ENCODE data around the gene TMEM171. TPM values are rescaled to one million over a fixed set of nuclear protein-coding genes. Genes with fewer than 3 reads are reported as not detected.

The TMEM171 gene
- total RNA-seq, 2 donors from 2014 or later: not detected

DNA sequence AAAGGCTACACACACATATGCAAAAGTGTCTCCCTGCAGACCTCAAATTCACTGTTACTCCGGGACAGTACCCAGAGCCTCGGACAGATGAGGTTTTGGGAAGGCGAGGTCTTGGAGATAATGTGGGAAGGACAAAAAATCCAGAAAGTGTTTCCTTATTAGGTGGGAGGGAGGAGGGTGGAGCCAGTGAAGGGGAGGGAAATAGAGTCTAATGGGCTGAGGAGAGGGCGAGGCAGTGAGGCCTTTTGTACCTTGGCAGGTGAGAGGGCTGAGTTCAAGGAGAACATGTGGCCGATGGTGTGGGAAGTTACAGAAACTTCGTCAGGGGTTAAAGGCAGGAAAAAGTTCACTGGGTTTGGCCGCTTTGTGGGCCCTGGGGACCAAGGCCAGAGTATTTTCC is 30.5 kb downstream of the TMEM171 start:
- Histone ChIP-seq H3K4me3 (no peak overlapping the region), H3K36me3 (no peaks in the 10 kb centered on the region), H3K27me3 (replicated peaks; ENCODE audit: insufficient read depth) (no peaks in the 10 kb centered on the region), H3K4me1 (replicated peaks) (no peaks in the 10 kb centered on the region), H3K9me3 (no peaks in the 10 kb centered on the region), H3K27ac (no peak overlapping the region)
- no peak for DNase-seq (ENCODE audit: low spot score)
- TF ChIP-seq POLR2AphosphoS5 (IDR thresholded peaks at IDR 0.05) (no peak), POLR2A (IDR thresholded peaks at IDR 0.05) (no peak)
- intact Hi-C loops (cut with DNase I): no loop called here
- WGBS: 79% methylated on average over 7 of the region's 7 CpGs

DNA sequence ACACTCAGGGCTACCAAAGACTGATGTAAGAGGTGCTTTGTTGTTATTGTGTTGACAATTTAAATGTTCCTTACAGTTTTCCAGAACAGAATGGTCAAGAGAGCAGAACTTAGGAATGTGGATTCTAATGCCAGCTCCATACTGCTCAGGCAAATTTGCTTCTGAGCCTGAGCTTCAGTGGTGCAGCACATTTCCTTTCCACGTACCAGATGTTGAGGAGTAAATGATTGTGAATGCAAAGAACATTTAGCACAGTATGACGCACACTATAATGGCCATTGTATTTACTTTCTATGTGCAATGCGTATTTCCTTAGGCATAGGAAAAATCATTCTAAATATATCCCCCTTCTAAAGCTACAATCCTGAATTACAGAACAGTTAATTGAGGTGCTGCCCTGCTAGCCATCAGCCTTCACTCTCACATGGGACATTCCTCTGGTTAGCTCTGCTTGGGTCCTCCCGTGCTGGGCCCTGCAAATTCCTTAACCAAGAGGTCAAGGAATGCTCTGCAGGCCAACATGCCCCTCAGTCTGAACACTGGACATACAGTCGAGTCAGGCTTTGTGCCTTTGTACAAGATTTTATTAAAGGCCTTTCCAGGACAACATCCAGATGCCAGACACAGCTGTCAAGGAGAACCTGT is 31.5 kb downstream of the TMEM171 start:
- Histone ChIP-seq H3K9me3 (no peaks in the 10 kb centered on the region), H3K36me3 (no peaks in the 10 kb centered on the region), H3K4me1 (replicated peaks) (no peaks in the 10 kb centered on the region), H3K27ac (no peak overlapping the region), H3K27me3 (replicated peaks; ENCODE audit: insufficient read depth) (no peaks in the 10 kb centered on the region), H3K4me3 (no peak overlapping the region)
- intact Hi-C loops (cut with DNase I): no loop called here
- 73% methylated on average over 5 of the region's 5 CpGs for WGBS
- TF ChIP-seq POLR2A (IDR thresholded peaks at IDR 0.05): no peak
- TF ChIP-seq, protein P1, sequence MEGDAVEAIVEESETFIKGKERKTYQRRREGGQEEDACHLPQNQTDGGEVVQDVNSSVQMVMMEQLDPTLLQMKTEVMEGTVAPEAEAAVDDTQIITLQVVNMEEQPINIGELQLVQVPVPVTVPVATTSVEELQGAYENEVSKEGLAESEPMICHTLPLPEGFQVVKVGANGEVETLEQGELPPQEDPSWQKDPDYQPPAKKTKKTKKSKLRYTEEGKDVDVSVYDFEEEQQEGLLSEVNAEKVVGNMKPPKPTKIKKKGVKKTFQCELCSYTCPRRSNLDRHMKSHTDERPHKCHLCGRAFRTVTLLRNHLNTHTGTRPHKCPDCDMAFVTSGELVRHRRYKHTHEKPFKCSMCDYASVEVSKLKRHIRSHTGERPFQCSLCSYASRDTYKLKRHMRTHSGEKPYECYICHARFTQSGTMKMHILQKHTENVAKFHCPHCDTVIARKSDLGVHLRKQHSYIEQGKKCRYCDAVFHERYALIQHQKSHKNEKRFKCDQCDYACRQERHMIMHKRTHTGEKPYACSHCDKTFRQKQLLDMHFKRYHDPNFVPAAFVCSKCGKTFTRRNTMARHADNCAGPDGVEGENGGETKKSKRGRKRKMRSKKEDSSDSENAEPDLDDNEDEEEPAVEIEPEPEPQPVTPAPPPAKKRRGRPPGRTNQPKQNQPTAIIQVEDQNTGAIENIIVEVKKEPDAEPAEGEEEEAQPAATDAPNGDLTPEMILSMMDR (IDR thresholded peaks at IDR 0.05): no peak
- no peak for TF ChIP-seq POLR2AphosphoS5 (IDR thresholded peaks at IDR 0.05)
- no peak for DNase-seq (ENCODE audit: low spot score)

DNA sequence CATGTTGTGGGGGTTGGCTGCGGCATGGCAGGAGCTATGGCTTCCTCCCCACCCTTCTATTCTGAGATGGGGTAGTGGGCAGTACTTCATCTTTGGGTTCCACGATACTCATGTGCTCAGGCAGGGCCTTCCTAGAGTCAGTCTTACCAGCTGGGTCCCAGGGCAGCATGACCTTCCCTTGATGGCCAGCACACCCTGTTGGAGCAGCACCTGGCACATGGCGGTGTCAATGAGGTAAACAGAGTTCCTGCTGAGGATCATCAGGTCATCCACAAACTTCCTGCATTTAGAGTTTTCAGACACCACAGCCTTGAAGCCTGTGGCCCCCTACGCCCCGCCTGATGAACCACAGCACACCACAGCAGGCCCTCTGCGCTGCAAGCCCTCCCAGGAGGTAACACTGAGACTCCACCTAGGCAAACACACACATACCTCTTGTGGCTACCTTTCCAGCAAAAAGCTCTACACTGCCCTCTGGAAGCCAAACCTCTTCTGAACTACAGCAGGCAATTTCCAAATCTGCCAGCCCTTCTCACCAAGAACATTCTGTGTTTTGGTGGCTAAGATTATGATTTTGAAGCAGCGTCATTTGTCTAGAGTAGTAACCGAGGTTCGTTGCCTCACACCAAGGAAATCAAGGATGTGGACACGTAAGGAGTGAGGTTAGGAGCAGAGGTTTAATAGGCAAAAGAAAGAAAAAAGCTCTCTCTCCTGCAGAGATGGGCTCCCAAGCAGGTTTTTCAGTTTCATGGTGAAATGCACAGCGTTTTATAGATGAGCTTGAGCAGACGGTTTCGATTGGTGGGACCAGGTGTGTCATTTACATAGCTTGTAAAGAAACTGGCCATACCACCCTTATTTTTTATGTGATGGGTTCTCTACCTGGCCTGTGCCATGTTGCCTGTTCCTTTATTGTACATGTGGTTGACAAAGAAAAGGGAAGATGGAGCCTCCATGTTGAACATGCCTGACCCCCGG is 32.3 kb downstream of the TMEM171 start:
- H3K9me3 ChIP-seq: no peaks in the 10 kb centered on the region
- H3K27me3 ChIP-seq (replicated peaks; ENCODE audit: insufficient read depth): no peaks in the 10 kb centered on the region
- intact Hi-C loops (cut with DNase I): no loop called here
- H3K4me3 ChIP-seq: no peak overlapping the region
- no peaks in the 10 kb centered on the region for H3K4me1 ChIP-seq (replicated peaks)
- no peak for DNase-seq (ENCODE audit: low spot score)
- H3K36me3 ChIP-seq: no peaks in the 10 kb centered on the region
- WGBS: 67% methylated on average over 14 of the region's 14 CpGs
- H3K27ac ChIP-seq: no peak overlapping the region
- no peak for TF ChIP-seq POLR2A (IDR thresholded peaks at IDR 0.05)
- TF ChIP-seq, protein P1 (IDR thresholded peaks at IDR 0.05): no peak
- TF ChIP-seq POLR2AphosphoS5 (IDR thresholded peaks at IDR 0.05): no peak

DNA sequence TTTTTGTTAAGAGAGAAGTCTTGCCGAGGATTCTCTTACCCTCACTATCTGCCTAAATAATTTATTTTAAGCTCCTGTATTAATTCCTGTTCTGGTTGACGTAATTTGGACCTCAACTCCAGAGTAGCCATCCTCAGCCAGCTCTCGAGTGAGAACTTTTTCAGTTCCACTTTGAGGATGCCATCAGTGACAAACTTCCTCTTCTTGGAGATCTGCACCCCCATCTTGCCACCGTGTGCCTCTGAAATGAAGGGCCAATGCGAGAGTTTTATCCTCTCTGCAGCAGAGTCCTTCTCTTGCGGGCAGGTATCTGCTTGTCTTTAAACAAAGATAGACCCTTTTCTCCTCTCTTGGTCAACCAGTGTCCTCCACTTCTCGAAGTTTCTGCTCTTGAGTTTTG is 33.1 kb downstream of the TMEM171 start:
- Histone ChIP-seq H3K4me1 (replicated peaks) (no peaks in the 10 kb centered on the region), H3K4me3 (no peak overlapping the region), H3K36me3 (no peaks in the 10 kb centered on the region), H3K27me3 (replicated peaks; ENCODE audit: insufficient read depth) (no peaks in the 10 kb centered on the region), H3K27ac (no peak overlapping the region), H3K9me3 (no peaks in the 10 kb centered on the region)
- intact Hi-C loops (cut with DNase I): no loop called here
- WGBS: 66% methylated on average over 7 of the region's 7 CpGs
- TF ChIP-seq, protein P1 (IDR thresholded peaks at IDR 0.05): no peak
- TF ChIP-seq POLR2AphosphoS5 (IDR thresholded peaks at IDR 0.05) (no peak), POLR2A (IDR thresholded peaks at IDR 0.05) (no peak)
- DNase-seq (ENCODE audit: low spot score): no peak

DNA sequence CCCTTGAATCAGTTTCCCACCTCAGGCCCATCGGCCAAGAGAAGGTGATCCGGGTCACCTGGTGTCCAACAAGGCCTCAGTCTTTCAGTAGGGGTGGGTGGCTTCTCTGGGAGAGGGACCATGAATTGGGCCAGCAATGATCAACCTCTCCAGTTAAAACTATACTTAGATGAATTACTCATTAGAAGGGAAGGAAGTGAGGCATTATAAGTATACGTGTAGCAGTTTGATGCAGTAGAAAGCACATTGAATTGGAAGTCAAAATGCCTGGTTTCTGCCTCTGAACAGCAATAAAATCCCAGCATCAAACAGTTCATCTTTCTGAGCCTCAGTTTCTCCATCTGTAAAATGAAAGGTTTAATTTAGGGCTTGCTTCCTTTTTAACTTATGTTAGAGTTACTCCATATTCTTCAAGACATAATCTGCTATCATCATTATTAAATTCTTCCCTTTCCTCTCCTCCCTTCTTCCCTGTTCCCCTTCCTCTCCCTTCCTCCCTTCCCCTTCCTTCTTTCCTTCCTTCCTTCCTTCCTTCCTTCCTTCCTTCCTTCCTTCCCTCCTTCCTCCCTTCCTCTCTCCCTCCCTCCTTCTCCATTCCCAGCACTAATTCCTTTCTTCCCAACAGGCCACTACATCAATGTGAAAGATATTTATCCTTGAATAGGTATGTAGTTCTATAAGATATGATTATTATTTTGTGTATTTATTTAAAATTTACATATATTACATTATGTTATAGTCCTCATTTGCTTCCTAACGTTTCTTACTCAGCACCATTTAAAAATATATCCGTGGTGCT is 34.0 kb downstream of the TMEM171 start:
- H3K27ac ChIP-seq: no peak overlapping the region
- intact Hi-C loops (cut with DNase I): no loop called here
- TF ChIP-seq, protein P1 (IDR thresholded peaks at IDR 0.05): no peak
- TF ChIP-seq POLR2AphosphoS5 (IDR thresholded peaks at IDR 0.05) (no peak), POLR2A (IDR thresholded peaks at IDR 0.05) (no peak)
- no peaks in the 10 kb centered on the region for H3K4me1 ChIP-seq (replicated peaks)
- WGBS: 95% methylated on average over 5 of the region's 5 CpGs
- no peaks in the 10 kb centered on the region for H3K36me3 ChIP-seq
- no peak overlapping the region for H3K4me3 ChIP-seq
- no peaks in the 10 kb centered on the region for H3K27me3 ChIP-seq (replicated peaks; ENCODE audit: insufficient read depth)
- no peak for DNase-seq (ENCODE audit: low spot score)
- H3K9me3 ChIP-seq: no peaks in the 10 kb centered on the region
